HEK293T (cell line): ENCODE data around the gene TMEM233.

Experiments used
- CTCF ChIA-PET: fragments of 350-600 bp; formaldehyde crosslinking; extraction: SDS; loops from one replicate; lab custom pipeline; 2021; ENCODE audit warnings: antibody characterized with exemption, inconsistent platforms; lab: Yijun Ruan, JAX
- POLR2A ChIA-PET: fragments of 350-600 bp; formaldehyde crosslinking; extraction: SDS; loops from one replicate; lab custom pipeline; 2020; ENCODE audit warnings: antibody characterized with exemption, inconsistent platforms; lab: Yijun Ruan, JAX
- DNase-seq: peaks from one replicate; pipeline ENCODE4 v3.0.0; 2012; ENCODE audit warnings: mixed read lengths; ENCODE audit errors: extremely low spot score
- ARNT ChIP-seq: fragments of 450-650 bp; IDR thresholded peaks from 2 replicates; pipeline ENCODE4 v1.6.1; 2017; ENCODE audit warnings: mild to moderate bottlenecking
- BHLHE40 ChIP-seq: fragments of 450-650 bp; IDR thresholded peaks from 2 replicates; pipeline ENCODE4 v1.6.1; 2016; ENCODE audit warnings: mild to moderate bottlenecking, moderate library complexity, borderline replicate concordance
- CTBP1 ChIP-seq: fragments of 450-650 bp; IDR thresholded peaks from 2 replicates; pipeline ENCODE4 v1.6.1; 2016; ENCODE audit warnings: borderline replicate concordance
- ELF4 ChIP-seq: fragments of 450-650 bp; IDR thresholded peaks from 2 replicates; pipeline ENCODE4 v1.6.1; 2017; ENCODE audit warnings: antibody characterized with exemption
- FOXA1 ChIP-seq: fragments of 450-650 bp; IDR thresholded peaks from 2 replicates; pipeline ENCODE4 v1.6.1; 2016; ENCODE audit warnings: mild to moderate bottlenecking
- FOXK2 ChIP-seq: fragments of 450-650 bp; IDR thresholded peaks from 2 replicates; pipeline ENCODE4 v1.6.1; 2016; ENCODE audit warnings: mild to moderate bottlenecking
- FOXM1 ChIP-seq: fragments of 450-650 bp; IDR thresholded peaks from 2 replicates; pipeline ENCODE4 v1.6.1; 2017; ENCODE audit warnings: mild to moderate bottlenecking, borderline replicate concordance
- HDGF ChIP-seq: fragments of 450-650 bp; IDR thresholded peaks from 2 replicates; pipeline ENCODE4 v1.6.1; 2017; ENCODE audit warnings: antibody characterized with exemption, borderline replicate concordance
- L3MBTL2 ChIP-seq: fragments of 450-650 bp; conservative IDR thresholded peaks from 2 replicates; pipeline ENCODE4 v1.6.1; 2016; ENCODE audit warnings: mild to moderate bottlenecking
- LEF1 ChIP-seq: fragments of 450-650 bp; IDR thresholded peaks from 2 replicates; pipeline ENCODE4 v1.6.1; 2017; ENCODE audit warnings: mild to moderate bottlenecking, borderline replicate concordance
- NFRKB ChIP-seq: fragments of 450-650 bp; IDR thresholded peaks from 2 replicates; pipeline ENCODE4 v1.6.1; 2016; ENCODE audit warnings: mild to moderate bottlenecking, moderate library complexity
- PKNOX1 ChIP-seq: fragments of 450-650 bp; IDR thresholded peaks from 2 replicates; pipeline ENCODE4 v1.6.1; 2016
- SP1 ChIP-seq: fragments of 450-650 bp; IDR thresholded peaks from 2 replicates; pipeline ENCODE4 v1.6.1; 2017
- SUZ12 ChIP-seq: fragments of 450-650 bp; IDR thresholded peaks from 2 replicates; pipeline ENCODE4 v1.6.1; 2016; ENCODE audit warnings: mild to moderate bottlenecking
- TARDBP ChIP-seq: fragments of 450-650 bp; IDR thresholded peaks from 2 replicates; pipeline ENCODE4 v1.6.1; 2016
- ZNF384 ChIP-seq: fragments of 450-650 bp; IDR thresholded peaks from 2 replicates; pipeline ENCODE4 v1.6.1; 2016

TMEM233 gene

GRCh38 chr12:119627019-119627643, 33.6 kb downstream of the TMEM233 start:
- no peak for DNase-seq
- POLR2A ChIA-PET: no interaction called here
- CTCF ChIA-PET: interaction anchor here (0.7 kb wide), 1 partner anchor 65 kb away, joined by 3 read pairs; no protein-coding TSS in a partner anchor
- TF ChIP-seq FOXM1 (no peak), LEF1 (no peak), SUZ12 (no peak), CTBP1 (no peak), TARDBP (no peak), SP1 (no peak), NFRKB (no peak)

GRCh38 chr12:119627686-119628085, 34.1 kb downstream of the TMEM233 start:
- TF ChIP-seq FOXA1 (no peak), NFRKB (no peak), TARDBP (no peak), SUZ12 (no peak), FOXM1 (no peak), HDGF (no peak), CTBP1 (no peak), ZNF384 (no peak), BHLHE40 (no peak), ELF4 (no peak), PKNOX1 (no peak), L3MBTL2 (no peak), SP1 (no peak)
- CTCF ChIA-PET: interaction anchor here (0.7 kb wide), 1 partner anchor 66 kb away, joined by 3 read pairs; no protein-coding TSS in a partner anchor
- no peak for DNase-seq
- POLR2A ChIA-PET: no interaction called here

GRCh38 chr12:119630223-119630780, 36.7 kb downstream of the TMEM233 start:
- ChIA-PET CTCF (no interaction called here), POLR2A (no interaction called here)
- DNase-seq: no peak
- TF ChIP-seq PKNOX1 (no peak), CTBP1 (no peak), L3MBTL2 (no peak), LEF1 (no peak), ZNF384 (no peak), FOXA1 (no peak), SP1 (no peak), TARDBP (no peak), FOXK2 (no peak), BHLHE40 (no peak), HDGF (no peak), NFRKB (no peak), FOXM1 (no peak)

GRCh38 chr12:119630962-119631550, 37.5 kb downstream of the TMEM233 start:
- CTCF ChIA-PET: no interaction called here
- DNase-seq: no peak
- TF ChIP-seq FOXM1: no peak
- POLR2A ChIA-PET: no interaction called here

GRCh38 chr12:119631930-119632678, 38.5 kb downstream of the TMEM233 start:
- CTCF ChIA-PET: interaction anchor here (1.4 kb wide), 1 partner anchor 11 kb away, joined by 4 read pairs; no protein-coding TSS in a partner anchor
- no peak for DNase-seq
- POLR2A ChIA-PET: no interaction called here
- TF ChIP-seq PKNOX1 (no peak), LEF1 (no peak), ZNF384 (no peak), ARNT (no peak), SP1 (no peak), FOXK2 (no peak), FOXM1 (no peak), TARDBP (no peak), SUZ12 (no peak), FOXA1 (no peak), NFRKB (no peak), CTBP1 (no peak), BHLHE40 (no peak), HDGF (no peak), ELF4 (no peak), L3MBTL2 (no peak)
